ENCODE measurements around the gene MATN3. TPM values are rescaled to one million over a fixed set of nuclear protein-coding genes. Genes with fewer than 3 reads are reported as not detected.

Gene MATN3
- total and polyA plus RNA-seq, 2 donors from 2014 or later, result 2.3 to 5.0 TPM

DNA sequence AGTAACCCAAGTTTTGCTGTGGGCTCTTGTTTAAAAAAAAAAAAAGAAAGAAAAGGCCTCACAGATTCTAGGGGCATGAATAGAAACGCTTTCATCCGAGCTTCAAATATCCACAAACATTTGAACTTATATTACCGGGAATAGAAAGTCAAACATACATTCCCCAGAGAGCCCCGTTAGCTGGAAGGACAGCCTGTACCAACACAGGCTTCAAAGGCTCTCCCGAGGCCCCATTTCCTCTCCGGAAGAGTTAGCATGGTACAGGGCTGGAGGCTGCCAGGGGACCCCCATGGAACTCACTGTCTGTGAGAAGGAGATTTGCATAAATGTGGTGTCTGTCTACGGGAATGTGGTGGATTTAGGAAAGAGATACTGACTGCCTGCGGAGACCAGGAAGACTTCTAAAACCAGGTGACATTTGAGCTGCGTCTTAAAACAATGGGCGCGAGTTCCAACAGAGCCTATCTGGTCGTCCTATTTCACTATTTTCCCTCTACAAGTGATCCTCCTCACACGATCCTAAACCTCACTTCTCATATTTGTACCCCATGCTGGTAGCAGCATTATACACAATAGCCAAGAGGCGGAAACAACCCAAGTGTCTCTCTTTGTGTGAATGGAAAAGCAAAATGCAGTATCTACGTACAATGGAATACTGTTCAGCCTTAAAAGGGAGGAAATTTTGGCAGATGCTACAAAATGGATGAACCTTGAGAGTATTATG, 820 bp upstream of the MATN3 start:
- intact Hi-C loops (cut with DNase I), result loop anchor here (10.0 kb wide), 1 partner anchor 82 kb away; no protein-coding TSS in a partner anchor
- H3K27me3 ChIP-seq (ENCODE audit: control insufficient read depth, insufficient read depth, low read length), result no peaks in the 10 kb centered on the region
- H3K9ac ChIP-seq (ENCODE audit: low read length in 3 of 3), result no peak overlapping the region
- DNase-seq (peak in 1 of 5 donors; percentile 14), FAIRE-seq (no peak)
- H3K9me3 ChIP-seq (ENCODE audit: control insufficient read depth in 2 of 3, insufficient read depth in 1 of 3, low read length in 3 of 3), result no peaks in the 10 kb centered on the region
- H3K27ac ChIP-seq (ENCODE audit: low read depth in 2 of 2, low read length in 2 of 2), result no peak overlapping the region
- peak overlapping the region in 1 of 3 donors; percentile 57 for H3K4me3 ChIP-seq (ENCODE audit: low read length in 3 of 3)
- TF ChIP-seq CTCF (IDR thresholded peaks at IDR 0.05; ENCODE audit: borderline replicate concordance, extremely low read depth, insufficient read depth), result no peak
- H3K4me1 ChIP-seq (ENCODE audit: control insufficient read depth in 2 of 3, insufficient read depth in 2 of 3, low read depth in 1 of 3, low read length in 3 of 3), result no peaks in the 10 kb centered on the region
- no peaks in the 10 kb centered on the region for H3K36me3 ChIP-seq (ENCODE audit: control insufficient read depth in 2 of 3, insufficient read depth in 3 of 3, low read length in 3 of 3)

GRCh38 chr2:20012032-20012281, 511 bp downstream of the MATN3 start:
- Histone ChIP-seq H3K27me3 (ENCODE audit: control insufficient read depth, insufficient read depth, low read length) (no peaks in the 10 kb centered on the region), H3K9me3 (ENCODE audit: control insufficient read depth in 2 of 3, insufficient read depth in 1 of 3, low read length in 3 of 3) (no peaks in the 10 kb centered on the region), H3K36me3 (ENCODE audit: control insufficient read depth in 2 of 3, insufficient read depth in 3 of 3, low read length in 3 of 3) (no peaks in the 10 kb centered on the region), H3K4me1 (ENCODE audit: control insufficient read depth in 2 of 3, insufficient read depth in 2 of 3, low read depth in 1 of 3, low read length in 3 of 3) (no peaks in the 10 kb centered on the region), H3K4me3 (ENCODE audit: low read length in 3 of 3) (peak overlapping the region in 1 of 3 donors; percentile 57), H3K27ac (ENCODE audit: low read depth in 2 of 2, low read length in 2 of 2) (no peak overlapping the region), H3K9ac (ENCODE audit: low read length in 3 of 3) (no peak overlapping the region)
- no peak for TF ChIP-seq CTCF (IDR thresholded peaks at IDR 0.05; ENCODE audit: borderline replicate concordance, extremely low read depth, insufficient read depth)
- intact Hi-C loops (cut with DNase I), result loop anchor here (10.0 kb wide), 1 partner anchor 83 kb away; no protein-coding TSS in a partner anchor
- DNase-seq, result no peak
- FAIRE-seq, result no peak

- intact Hi-C loops (cut with DNase I), result loop anchor here (10.0 kb wide), 1 partner anchor 83 kb away; no protein-coding TSS in a partner anchor
- TF ChIP-seq CTCF (IDR thresholded peaks at IDR 0.05; ENCODE audit: borderline replicate concordance, extremely low read depth, insufficient read depth), result no peak
- no peaks in the 10 kb centered on the region for H3K9me3 ChIP-seq (ENCODE audit: control insufficient read depth in 2 of 3, insufficient read depth in 1 of 3, low read length in 3 of 3)
- no peak overlapping the region for H3K4me3 ChIP-seq (ENCODE audit: low read length in 3 of 3)
- H3K4me1 ChIP-seq (ENCODE audit: control insufficient read depth in 2 of 3, insufficient read depth in 2 of 3, low read depth in 1 of 3, low read length in 3 of 3), result no peaks in the 10 kb centered on the region
- no peak overlapping the region for H3K9ac ChIP-seq (ENCODE audit: low read length in 3 of 3)
- FAIRE-seq (no peak), DNase-seq (no peak)
- no peaks in the 10 kb centered on the region for H3K36me3 ChIP-seq (ENCODE audit: control insufficient read depth in 2 of 3, insufficient read depth in 3 of 3, low read length in 3 of 3)
- H3K27me3 ChIP-seq (ENCODE audit: control insufficient read depth, insufficient read depth, low read length), result no peaks in the 10 kb centered on the region
- no peak overlapping the region for H3K27ac ChIP-seq (ENCODE audit: low read depth in 2 of 2, low read length in 2 of 2)
Measured at GRCh38 chr2:20011276-20012031, 1.0 kb downstream of the MATN3 start.

Data from kidney (tissue), 14 donors.